Measurements from ENCODE around the gene MTHFD1.

DNA sequence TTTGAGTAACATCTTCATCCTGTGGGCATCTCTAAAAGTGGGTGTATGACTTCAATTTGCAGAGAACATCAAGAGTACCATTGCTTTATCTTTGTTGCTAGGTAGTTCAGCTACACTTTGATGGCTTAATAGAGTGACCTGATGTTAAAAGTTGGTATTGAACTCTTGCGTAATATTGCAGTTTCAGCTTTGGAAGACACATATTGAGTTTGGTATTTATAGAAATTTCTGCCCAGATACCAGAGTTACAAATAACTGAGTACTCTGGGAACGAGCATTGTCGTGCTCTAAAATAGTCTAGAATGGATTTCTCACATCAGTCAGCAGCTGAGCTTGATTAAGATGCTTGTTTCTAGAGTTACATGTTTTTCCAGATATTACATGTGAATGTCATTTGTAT is 52.3 kb downstream of the MTHFD1 start:
- TF ChIP-seq CTCF (IDR thresholded peaks at IDR 0.05) = no peak
- TF ChIP-seq POLR2A (IDR thresholded peaks at IDR 0.05) = no peak
